ENCODE data around the gene ARL4D.

Gene ARL4D

GRCh38 chr17:43430936-43431713 is 32.3 kb downstream of the ARL4D start:
- DNase-seq: no peak

GRCh38 chr17:43431714-43432523 is 33.1 kb downstream of the ARL4D start:
- no peak for DNase-seq

- DNase-seq: no peak
These were observed 36.1 kb downstream of the ARL4D start for GRCh38 chr17:43434902-43435319.

GRCh38 chr17:43437756-43438155 is 39.0 kb downstream of the ARL4D start:
- DNase-seq: no peak

- DNase-seq: no peak
These were observed 39.8 kb downstream of the ARL4D start for GRCh38 chr17:43438626-43439025.

DNA sequence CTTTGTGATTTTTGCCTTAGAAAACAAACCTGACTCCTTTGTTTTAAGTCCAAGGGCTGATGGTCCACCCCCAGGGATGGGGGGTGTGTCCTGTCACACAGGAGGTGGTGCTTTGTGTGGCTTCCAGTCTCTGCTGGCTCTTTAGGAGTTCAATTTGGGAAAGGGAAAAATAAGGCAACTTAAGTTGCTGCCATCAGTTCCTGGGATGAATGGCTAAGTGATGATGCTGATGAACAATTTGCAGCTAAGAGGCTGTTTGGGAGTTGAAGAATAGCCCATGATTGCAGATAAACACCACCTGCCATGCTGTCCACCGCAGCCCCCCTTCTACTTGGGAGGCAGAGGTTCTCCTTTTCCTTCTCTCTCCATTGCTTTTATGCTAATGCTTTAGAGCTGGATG is 40.2 kb downstream of the ARL4D start:
- no peak for DNase-seq

DNA sequence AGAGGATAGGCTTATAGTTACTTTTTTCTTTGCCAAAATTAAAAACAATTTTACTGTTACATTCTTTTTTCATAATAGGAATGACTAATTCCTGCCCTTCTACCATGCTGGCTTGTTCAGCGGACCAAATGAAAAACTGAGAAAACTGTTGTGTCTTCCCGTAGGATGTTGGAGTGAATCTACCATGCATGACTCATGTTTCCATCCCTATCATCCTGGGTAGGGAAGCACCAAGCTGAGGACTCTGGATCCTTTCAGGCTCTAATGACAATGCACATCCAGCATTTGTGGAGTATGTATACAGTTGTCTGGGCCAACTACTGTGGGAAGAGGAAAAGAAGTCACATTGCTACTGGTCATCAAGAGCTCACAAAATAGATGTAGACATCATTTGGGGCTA is 43.9 kb downstream of the ARL4D start:
- DNase-seq: no peak

DNA sequence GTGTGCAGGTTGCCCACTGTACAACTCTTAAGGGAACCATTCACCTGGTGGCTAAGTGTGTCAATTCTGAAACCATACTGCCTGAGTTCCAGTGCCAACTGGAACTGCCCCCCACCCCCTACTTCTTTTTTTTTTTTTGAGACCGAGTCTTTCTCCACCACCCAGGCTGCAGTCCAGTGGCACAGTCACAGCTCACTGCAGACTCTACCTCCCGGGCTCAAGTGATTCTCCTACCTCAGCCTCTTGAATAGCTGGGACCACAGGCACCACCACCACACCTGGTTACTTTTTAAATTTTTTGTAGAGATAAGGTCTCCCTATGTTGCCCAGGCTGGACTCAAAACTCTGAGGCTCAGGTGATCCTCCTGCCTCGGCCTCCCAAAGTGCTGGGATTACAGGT is 44.6 kb downstream of the ARL4D start:
- no peak for DNase-seq

GRCh38 chr17:43444223-43445008 is 45.6 kb downstream of the ARL4D start:
- DNase-seq: no peak

DNA sequence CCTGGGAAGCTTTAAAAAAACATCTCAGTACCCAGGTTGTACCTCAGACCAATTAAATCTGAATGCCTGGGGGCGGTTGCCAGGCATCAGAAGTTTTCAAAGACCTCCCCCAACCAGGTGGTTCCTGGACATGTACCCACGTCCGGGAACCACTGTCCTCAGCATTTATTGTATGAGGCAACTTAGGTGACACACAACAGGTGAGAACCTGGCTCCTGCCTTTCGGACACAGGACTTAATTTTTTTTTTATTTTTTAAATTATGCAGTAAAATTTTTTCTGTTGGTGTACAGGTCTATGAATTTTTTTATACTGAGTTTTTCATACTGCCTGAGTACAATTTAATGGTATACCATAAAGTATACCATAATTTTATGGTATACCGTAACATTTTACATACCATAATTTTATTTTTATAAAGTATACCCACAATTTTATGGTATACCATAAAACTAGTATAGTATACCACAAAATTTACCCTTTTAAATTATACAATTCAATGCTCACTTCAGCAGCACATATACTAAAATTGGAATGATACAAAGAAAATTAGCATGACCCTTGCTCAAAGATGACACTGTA is 46.3 kb downstream of the ARL4D start:
- no peak for DNase-seq

GRCh38 chr17:43446773-43447172 is 48.0 kb downstream of the ARL4D start:
- no peak for DNase-seq

DNA sequence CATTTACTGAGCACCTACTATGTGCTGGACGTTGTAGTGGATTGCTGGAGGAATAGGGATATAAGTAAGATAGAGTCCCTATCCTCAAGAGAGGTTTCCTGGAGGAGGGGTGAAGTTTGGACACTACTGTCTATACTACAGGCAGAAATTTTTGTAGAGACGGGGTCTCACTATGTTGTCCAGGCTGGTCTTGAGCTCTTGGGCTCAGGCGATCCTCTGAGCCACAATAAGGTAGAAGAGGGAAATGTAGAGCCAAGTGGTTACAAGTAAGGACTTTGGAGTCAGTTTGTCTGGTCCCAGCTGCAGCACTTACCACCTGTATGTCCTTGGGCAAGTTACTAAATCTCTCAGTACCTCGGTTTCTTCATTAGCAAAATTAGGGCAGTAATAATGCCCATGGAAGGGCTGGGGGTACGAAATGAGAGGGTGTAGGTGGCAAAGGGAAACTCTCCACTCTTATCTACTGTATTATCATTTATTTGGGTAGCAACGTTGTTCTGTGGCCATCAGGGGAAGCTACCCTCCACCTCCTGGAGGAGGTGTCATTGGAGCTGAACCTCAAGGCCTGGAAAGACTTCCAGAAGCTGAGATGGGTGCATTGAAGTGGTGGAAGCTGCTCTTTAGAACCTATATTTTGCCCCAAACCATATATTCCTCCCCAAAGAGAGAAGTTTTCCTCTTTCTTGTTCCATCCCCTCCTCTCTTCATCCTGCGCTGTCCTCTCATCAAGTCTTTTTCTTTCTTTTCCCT is 50.1 kb downstream of the ARL4D start:
- no peak for DNase-seq

- no peak for DNase-seq
These were observed 50.9 kb downstream of the ARL4D start for GRCh38 chr17:43449470-43450248.
